Pulmonary artery endothelial cell (primary cell): ENCODE measurements around the gene OPRL1. TPM values are rescaled to one million over a fixed set of nuclear protein-coding genes. Genes with fewer than 3 reads are reported as not detected.

ENCODE experiments used
- DNase-seq: peaks from one replicate; pipeline ENCODE4 v3.0.0-alpha.2; 2011; ENCODE audit warnings: low read depth, low spot score
- total RNA-seq: library from RNA; depleted of rRNA; stranded (reverse); fragments of >200 nt; gene quantifications from 2 replicates; pipeline ENCODE4 v1.2.3, GENCODE V29; 2014

Gene OPRL1
- total RNA-seq: 2.0 and 2.6 TPM in 2 replicates

GRCh38 chr20:64080013-64080812, at the start of gene OPRL1:
TSS of gene OPRL1 (plus strand) at chr20:64080082. CDS start at chr20:64092721, 12,639 bp downstream.
- no peak for DNase-seq

- no peak for DNase-seq
These were observed 49.3 kb upstream of the OPRL1 start for GRCh38 chr20:64030371-64031134.

- DNase-seq: no peak
These were observed 48.0 kb upstream of the OPRL1 start for GRCh38 chr20:64031822-64032314.

- DNase-seq: no peak
These were observed 46.9 kb upstream of the OPRL1 start for GRCh38 chr20:64032706-64033624.

GRCh38 chr20:64033981-64034493, 45.8 kb upstream of the OPRL1 start:
- no peak for DNase-seq

GRCh38 chr20:64035066-64035932, 44.6 kb upstream of the OPRL1 start:
- DNase-seq: no peak

- no peak for DNase-seq
These were observed 43.9 kb upstream of the OPRL1 start, which contains the start of gene C20orf204 for GRCh38 chr20:64035933-64036345. TSS of gene C20orf204 (plus strand) at chr20:64036182. CDS start at chr20:64036324, 142 bp downstream.

- DNase-seq: no peak
These were observed 43.3 kb upstream of the OPRL1 start for GRCh38 chr20:64036346-64037198.

GRCh38 chr20:64037199-64037497, 42.7 kb upstream of the OPRL1 start:
- DNase-seq: no peak

- DNase-seq: no peak
These were observed 42.2 kb upstream of the OPRL1 start for GRCh38 chr20:64037498-64038213.

- DNase-seq: no peak
These were observed 41.7 kb upstream of the OPRL1 start for GRCh38 chr20:64038224-64038564.

GRCh38 chr20:64038565-64039292, 41.2 kb upstream of the OPRL1 start:
- peak; percentile 84 for DNase-seq

GRCh38 chr20:64039293-64040160, 40.4 kb upstream of the OPRL1 start:
- no peak for DNase-seq

GRCh38 chr20:64040231-64041039, 39.4 kb upstream of the OPRL1 start:
- DNase-seq: no peak

GRCh38 chr20:64041040-64041780, 38.7 kb upstream of the OPRL1 start:
- DNase-seq: no peak

GRCh38 chr20:64041781-64042053, 38.2 kb upstream of the OPRL1 start:
- no peak for DNase-seq
